ENCODE measurements around the gene DNM1L. TPM values are rescaled to one million over a fixed set of nuclear protein-coding genes. Genes with fewer than 3 reads are reported as not detected.

Gene DNM1L
- total and polyA plus RNA-seq, 2 of the 4 experiments (the other 2 are of a cell fraction), result 44.8 to 70.1 TPM

DNA sequence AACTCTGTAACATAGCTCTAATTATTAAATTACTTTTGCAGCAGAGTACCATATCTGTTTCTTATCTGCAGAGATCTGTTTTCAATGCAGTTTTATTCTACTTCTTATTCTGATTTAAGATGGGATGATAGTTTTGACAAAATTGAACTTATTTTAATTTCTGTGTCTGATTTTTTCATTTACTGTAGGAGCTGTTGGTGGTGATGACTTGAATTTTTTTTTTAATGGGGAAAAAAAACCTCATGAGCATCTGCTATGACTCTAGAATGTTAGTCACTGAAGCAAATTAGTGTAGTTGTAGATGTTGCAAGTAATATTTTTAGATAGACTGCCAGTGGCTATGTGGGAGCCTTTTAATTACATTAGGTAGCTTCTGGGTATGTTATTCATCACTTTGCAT lies 23.4 kb downstream of the DNM1L start:
- Histone ChIP-seq H3K9me1 (ENCODE audit: insufficient read depth, low read length) (no peaks in the 10 kb centered on the region), H3K36me3 (ENCODE audit: control insufficient read depth, insufficient read depth, low read length) (peaks cover 1% of the 10 kb centered on the region; the same call in 1 of the 2 replicates), H3K9me3 (ENCODE audit: control insufficient read depth, insufficient read depth, low read length) (no peaks in the 10 kb centered on the region), H4K20me1 (ENCODE audit: insufficient read depth, low read length) (peaks cover 8% of the 10 kb centered on the region; the same call in 1 of the 2 replicates), H2AK5ac (ENCODE audit: low read depth, low read length) (no peak overlapping the region), H3K9ac (ENCODE audit: low read depth, low read length) (no peak overlapping the region), H3K27me3 (ENCODE audit: control insufficient read depth, insufficient read depth, low read length) (no peaks in the 10 kb centered on the region), H2AK9ac (replicated peaks; ENCODE audit: low read depth, low read length, poor library complexity) (no peak overlapping the region), H2BK20ac (ENCODE audit: low read depth, low read length) (no peak overlapping the region), H3K18ac (ENCODE audit: low read depth, low read length) (no peak overlapping the region), H3K14ac (replicated peaks; ENCODE audit: low read depth, low read length) (no peak overlapping the region), H2BK5ac (ENCODE audit: low read depth, low read length, poor library complexity, severe bottlenecking) (no peak overlapping the region), H3K23ac (ENCODE audit: low read depth, low read length) (no peak overlapping the region), H3K27ac (ENCODE audit: insufficient read depth, low read length) (no peak overlapping the region), H3K79me1 (ENCODE audit: low read depth in 1 of 2, low read length in 2 of 2) (peaks cover 9 to 17% of the 10 kb centered on the region in 2 experiments), H3K4me3 (ENCODE audit: insufficient read depth, low read depth, low read length) (no peak overlapping the region), H3K4me2 (ENCODE audit: low read depth, low read length) (no peak overlapping the region), H4K5ac (ENCODE audit: low read depth, low read length) (no peak overlapping the region), H2BK120ac (ENCODE audit: low read depth, low read length) (no peak overlapping the region), H2BK15ac (ENCODE audit: low read depth, low read length) (no peak overlapping the region), H3K4ac (ENCODE audit: low read depth, low read length) (no peak overlapping the region), H4K8ac (ENCODE audit: low read depth in 2 of 2, low read length in 2 of 2) (no peak overlapping the region), H3K4me1 (ENCODE audit: control insufficient read depth, insufficient read depth, low read length) (peaks cover 4% of the 10 kb centered on the region; the same call in 1 of the 2 replicates), H3K56ac (ENCODE audit: extremely low read depth, insufficient read depth, low read length) (no peak overlapping the region), H2AFZ (replicated peaks; ENCODE audit: low read length, poor library complexity) (no peak overlapping the region), H4K91ac (ENCODE audit: insufficient read depth, low read depth, low read length) (no peak overlapping the region)
- in situ Hi-C loops (cut with MboI; ENCODE audit: low sequenced_read_pairs), result no loop called here
- ATAC-seq (ENCODE audit: low read depth), result peak; percentile 56
- no TSS peak for BruUV-seq (replicated peaks)
- TF ChIP-seq SMC3 (IDR thresholded peaks at IDR 0.05; ENCODE audit: low read depth, low read length) (no peak), MXI1 (IDR thresholded peaks at IDR 0.05; ENCODE audit: borderline replicate concordance, low read depth, low read length) (no peak), MAZ (IDR thresholded peaks at IDR 0.05; ENCODE audit: borderline replicate concordance, low read depth, low read length) (no peak), CHD1 (IDR thresholded peaks at IDR 0.05; ENCODE audit: low read depth, low read length) (no peak), NFE2L2 (IDR thresholded peaks at IDR 0.05; ENCODE audit: low read depth, low read length) (no peak), BHLHE40 (IDR thresholded peaks at IDR 0.05; ENCODE audit: low read depth, low read length) (no peak), POLR2A (IDR thresholded peaks at IDR 0.05; ENCODE audit: low read depth, low read length) (no peak), MAFK (IDR thresholded peaks at IDR 0.05; ENCODE audit: low read depth, low read length) (no peak), RCOR1 (IDR thresholded peaks at IDR 0.05; ENCODE audit: insufficient replicate concordance, low read length) (no peak)
- TF ChIP-seq, protein P1, sequence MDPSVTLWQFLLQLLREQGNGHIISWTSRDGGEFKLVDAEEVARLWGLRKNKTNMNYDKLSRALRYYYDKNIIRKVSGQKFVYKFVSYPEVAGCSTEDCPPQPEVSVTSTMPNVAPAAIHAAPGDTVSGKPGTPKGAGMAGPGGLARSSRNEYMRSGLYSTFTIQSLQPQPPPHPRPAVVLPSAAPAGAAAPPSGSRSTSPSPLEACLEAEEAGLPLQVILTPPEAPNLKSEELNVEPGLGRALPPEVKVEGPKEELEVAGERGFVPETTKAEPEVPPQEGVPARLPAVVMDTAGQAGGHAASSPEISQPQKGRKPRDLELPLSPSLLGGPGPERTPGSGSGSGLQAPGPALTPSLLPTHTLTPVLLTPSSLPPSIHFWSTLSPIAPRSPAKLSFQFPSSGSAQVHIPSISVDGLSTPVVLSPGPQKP (IDR thresholded peaks at IDR 0.05; ENCODE audit: borderline replicate concordance, low read depth, low read length), result no peak
- TF ChIP-seq, protein P2, sequence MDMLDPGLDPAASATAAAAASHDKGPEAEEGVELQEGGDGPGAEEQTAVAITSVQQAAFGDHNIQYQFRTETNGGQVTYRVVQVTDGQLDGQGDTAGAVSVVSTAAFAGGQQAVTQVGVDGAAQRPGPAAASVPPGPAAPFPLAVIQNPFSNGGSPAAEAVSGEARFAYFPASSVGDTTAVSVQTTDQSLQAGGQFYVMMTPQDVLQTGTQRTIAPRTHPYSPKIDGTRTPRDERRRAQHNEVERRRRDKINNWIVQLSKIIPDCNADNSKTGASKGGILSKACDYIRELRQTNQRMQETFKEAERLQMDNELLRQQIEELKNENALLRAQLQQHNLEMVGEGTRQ (IDR thresholded peaks at IDR 0.05; ENCODE audit: low read depth, low read length), result no peak
- TF ChIP-seq, protein P3, sequence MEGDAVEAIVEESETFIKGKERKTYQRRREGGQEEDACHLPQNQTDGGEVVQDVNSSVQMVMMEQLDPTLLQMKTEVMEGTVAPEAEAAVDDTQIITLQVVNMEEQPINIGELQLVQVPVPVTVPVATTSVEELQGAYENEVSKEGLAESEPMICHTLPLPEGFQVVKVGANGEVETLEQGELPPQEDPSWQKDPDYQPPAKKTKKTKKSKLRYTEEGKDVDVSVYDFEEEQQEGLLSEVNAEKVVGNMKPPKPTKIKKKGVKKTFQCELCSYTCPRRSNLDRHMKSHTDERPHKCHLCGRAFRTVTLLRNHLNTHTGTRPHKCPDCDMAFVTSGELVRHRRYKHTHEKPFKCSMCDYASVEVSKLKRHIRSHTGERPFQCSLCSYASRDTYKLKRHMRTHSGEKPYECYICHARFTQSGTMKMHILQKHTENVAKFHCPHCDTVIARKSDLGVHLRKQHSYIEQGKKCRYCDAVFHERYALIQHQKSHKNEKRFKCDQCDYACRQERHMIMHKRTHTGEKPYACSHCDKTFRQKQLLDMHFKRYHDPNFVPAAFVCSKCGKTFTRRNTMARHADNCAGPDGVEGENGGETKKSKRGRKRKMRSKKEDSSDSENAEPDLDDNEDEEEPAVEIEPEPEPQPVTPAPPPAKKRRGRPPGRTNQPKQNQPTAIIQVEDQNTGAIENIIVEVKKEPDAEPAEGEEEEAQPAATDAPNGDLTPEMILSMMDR (conservative IDR thresholded peaks at IDR 0.05; ENCODE audit: low read depth, low read length), result no peak
- DNase-seq, result no peak
- dilution Hi-C loops (cut with HindIII; ENCODE audit: low sequenced_read_pairs, unreplicated experiment), result no loop called here
- intact Hi-C loops (cut with micrococcal nuclease), result loop anchor here (5.0 kb wide), 1 partner anchor 35 kb away; no protein-coding TSS in a partner anchor
- ChIA-PET POLR2A (ENCODE audit: unreplicated experiment) (no interaction called here), CTCF (interaction anchor here (0.6 to 0.8 kb wide), 2 partner anchors 13 to 230 kb away, joined by 3 read pairs; no protein-coding TSS in a partner anchor)
